ENCODE measurements around the gene CENATAC.

GRCh38 chr11:118998822-118999221, 884 bp downstream of the CENATAC start:
- TF ChIP-seq EZH2phosphoT487 (IDR thresholded peaks at IDR 0.05; ENCODE audit: low read depth) (no peak), CTCF (IDR thresholded peaks at IDR 0.05; ENCODE audit: low read depth, low read length) (no peak)

All from OCI-LY3 (cell line).